ENCODE measurements around the gene DNAJA3.

DNA sequence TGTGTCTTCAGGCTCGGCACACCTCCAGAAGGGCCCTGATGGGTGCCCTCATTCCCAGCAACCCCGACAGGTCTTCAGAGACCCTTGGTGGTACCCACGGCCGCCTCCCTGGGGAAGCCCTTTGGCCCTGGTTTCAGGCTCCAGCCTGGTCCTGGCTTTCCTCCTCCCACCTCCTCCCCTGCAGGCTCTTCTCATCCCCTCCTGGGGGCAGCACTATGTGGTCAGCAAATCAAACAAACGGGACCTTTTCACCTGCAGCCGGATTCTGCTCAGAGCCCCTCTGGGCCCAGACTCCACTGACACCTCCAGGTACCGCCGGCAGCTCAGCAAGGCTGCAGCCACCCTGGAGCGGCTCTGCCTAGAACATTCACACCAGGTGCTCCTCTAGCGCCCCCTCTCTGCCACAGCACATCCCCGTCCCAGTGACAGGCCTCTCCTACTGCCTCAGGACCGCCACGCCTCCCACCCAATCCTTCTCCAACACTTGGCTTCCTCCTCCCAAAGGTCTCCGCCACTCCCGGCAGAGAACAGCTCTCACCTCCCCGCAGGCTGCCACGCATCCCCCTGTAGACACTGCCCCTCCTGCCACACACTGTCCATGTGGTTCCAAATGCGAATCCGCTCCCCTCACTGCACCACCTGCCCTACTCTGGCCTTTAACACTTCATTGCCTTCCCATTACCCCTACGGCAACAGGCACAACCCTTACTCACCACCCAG, 21.3 kb upstream of the DNAJA3 start:
- TF ChIP-seq, protein P1, sequence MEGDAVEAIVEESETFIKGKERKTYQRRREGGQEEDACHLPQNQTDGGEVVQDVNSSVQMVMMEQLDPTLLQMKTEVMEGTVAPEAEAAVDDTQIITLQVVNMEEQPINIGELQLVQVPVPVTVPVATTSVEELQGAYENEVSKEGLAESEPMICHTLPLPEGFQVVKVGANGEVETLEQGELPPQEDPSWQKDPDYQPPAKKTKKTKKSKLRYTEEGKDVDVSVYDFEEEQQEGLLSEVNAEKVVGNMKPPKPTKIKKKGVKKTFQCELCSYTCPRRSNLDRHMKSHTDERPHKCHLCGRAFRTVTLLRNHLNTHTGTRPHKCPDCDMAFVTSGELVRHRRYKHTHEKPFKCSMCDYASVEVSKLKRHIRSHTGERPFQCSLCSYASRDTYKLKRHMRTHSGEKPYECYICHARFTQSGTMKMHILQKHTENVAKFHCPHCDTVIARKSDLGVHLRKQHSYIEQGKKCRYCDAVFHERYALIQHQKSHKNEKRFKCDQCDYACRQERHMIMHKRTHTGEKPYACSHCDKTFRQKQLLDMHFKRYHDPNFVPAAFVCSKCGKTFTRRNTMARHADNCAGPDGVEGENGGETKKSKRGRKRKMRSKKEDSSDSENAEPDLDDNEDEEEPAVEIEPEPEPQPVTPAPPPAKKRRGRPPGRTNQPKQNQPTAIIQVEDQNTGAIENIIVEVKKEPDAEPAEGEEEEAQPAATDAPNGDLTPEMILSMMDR (IDR thresholded peaks at IDR 0.05; ENCODE audit: insufficient read depth, low read length, poor library complexity, severe bottlenecking): peak; percentile 81
- TF ChIP-seq EZH2phosphoT487 (conservative IDR thresholded peaks at IDR 0.05; ENCODE audit: low read length): no peak
